GM21825 (cell line): ENCODE results near the gene PIP4K2A.
A peak's percentile ranks its signal among the peaks of the same experiment; 100 is the strongest.
"Not testable (repeated sequence)": the region's sequence is repeated elsewhere in the genome, so short reads cannot be mapped to it uniquely, and the experiment has no call there.

Experiments
- ATAC-seq: cut with Tn5 transposase; IDR thresholded peaks from one replicate; pipeline ENCODE4 v1.9.1; 2021; ENCODE audit warnings: mild to moderate bottlenecking, moderate library complexity; ENCODE audit not compliant: unreplicated experiment

Gene PIP4K2A

DNA sequence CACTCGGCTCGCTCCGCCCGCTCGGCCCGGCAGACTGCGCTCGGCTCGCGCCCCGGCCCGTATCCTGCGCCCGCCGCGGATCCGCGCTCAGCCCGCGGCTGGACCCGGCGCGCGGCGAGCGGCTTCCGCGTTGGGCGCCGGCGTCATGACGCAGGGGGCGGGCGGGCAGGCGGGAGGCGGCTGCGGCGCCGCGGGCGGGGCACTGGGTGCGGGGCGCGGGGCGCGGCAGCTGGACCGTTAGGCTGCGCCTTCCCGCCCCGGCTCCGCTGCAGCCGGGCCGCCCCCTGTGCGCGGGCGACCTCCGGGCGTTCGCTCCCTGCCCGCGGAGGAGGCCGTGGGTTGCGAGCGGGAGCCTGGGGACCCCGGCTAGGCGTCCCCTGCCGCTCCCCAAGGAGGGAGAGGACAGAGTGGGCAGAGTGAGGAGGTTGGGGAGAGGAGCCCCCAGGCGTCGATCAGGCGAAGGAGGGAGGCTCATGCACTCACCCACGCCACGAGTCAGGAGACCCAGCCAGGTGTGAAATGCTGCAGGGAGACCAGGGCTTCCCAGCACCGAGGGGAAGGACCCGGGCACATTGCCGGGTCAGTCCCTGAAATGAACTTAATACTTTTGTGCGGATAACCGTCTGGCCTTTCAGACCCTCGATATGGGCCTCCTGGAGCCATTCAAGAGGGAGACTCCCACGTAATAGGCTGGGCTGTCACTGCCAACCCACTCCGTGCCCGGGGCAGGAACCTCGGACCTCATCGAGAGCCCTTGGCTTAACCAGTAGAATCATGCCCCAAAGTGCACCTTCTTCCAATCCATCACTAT, at the start of gene PIP4K2A:
PIP4K2A (minus strand) TSS at position 100 of the 811 bp plus-strand sequence. CDS start 252 bp downstream, outside the sequence.
- peak; percentile 78 for ATAC-seq

DNA sequence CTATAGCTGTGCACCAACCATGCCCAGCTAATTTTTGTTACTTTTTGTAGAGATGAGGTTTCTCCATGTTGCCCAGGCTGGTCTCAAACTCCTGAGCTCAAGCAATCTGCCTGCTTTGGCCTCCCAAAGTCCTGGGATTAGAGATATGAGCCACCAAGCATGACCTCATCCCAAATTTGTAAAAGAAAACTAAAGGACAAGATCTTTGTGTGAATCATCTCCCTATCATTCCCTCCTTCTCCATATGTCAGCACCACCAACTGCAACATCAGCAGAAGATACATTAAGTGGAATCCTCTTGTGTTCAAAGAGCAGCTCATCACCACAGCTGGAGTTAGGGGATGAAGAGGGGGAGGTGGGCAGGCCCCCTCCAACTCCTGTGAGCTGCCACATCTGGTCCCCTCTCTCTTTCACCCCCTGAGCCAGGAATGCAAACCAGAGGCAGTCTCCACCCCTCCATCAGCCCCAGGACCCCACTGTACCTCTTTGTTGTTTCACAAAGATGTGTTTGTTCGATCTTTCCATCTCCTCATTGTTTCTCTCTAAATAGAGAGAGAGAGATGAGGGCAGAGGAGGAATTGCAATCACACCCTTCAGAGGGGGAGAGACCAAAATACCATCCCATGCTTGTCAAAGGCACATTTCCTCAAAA, 47.3 kb upstream of the PIP4K2A start:
- no peak for ATAC-seq

DNA sequence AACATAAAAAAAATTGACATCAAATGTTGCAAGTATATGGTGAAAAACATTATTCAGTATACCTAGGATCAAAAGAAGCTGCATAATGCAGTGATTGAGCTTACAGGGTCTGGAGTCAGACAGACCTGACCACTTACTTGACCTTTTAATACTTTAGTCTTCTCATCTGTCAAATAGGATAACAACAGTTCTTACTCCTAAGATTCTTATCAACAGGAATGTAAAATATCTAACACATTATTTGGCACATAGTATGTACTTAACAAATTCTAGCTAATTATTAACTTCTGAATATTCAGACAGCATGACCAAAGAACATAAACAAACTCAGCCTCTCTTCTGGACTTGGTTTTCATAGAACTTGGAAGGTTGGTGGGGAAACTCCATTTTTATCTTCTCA, 45.6 kb upstream of the PIP4K2A start:
- no peak for ATAC-seq

DNA sequence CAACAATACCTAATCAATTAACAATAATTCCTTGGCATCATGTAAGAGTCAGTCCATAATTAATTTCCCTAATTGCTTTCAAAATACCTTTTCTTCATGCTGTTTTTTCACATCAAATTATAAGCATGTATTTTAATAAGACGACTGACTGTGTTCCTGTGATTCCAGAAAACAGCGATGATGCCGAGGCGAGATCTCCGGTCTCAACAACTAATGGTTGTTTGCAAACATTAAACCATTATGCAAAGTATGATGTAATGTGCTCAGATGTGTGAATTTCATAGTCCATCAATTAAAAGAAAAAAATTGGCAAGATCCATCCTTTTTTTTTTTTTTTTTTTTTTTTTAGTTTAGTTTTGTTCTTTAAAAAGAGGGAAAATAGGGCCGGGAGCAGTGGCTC, 44.5 kb upstream of the PIP4K2A start:
- ATAC-seq = no peak

DNA sequence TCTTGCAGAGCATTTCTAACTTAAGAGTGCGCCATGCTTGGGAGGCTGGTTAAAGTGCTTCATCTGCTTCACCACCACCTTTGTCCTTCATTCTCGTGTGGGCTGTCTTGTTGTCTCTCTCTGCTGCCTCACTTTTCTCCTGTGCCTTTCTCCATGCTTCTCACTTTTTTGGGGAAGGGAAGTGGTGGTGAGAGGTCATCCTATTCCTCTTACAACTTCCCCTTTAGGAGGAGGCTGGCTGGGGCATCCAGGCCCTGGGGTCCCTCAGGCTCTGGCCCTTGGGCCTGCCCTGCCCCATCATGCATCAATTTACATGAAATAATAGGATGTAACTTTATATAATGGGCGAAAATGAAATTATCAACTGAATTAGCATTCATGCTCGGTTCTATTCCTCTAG, 39.9 kb upstream of the PIP4K2A start:
- ATAC-seq = no peak

DNA sequence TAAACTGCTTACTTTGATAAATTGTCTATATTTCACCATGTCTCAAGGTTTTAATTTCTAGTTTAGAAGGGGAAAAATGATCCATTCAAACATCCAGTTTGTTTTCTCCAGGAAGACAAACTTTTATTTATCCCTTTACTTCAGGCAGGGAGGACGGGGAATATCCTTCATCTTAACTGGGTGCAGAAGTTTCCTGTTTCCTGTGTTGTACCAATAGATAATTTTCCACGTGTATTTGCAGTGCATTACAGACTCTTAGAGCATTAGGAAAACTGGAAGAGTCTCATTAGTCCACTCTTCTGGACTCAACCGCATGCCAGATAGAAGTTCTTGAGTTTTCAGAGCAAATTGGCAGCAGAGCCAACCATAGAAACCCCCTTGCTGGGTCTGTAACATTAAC, 39.4 kb upstream of the PIP4K2A start:
- no peak for ATAC-seq

DNA sequence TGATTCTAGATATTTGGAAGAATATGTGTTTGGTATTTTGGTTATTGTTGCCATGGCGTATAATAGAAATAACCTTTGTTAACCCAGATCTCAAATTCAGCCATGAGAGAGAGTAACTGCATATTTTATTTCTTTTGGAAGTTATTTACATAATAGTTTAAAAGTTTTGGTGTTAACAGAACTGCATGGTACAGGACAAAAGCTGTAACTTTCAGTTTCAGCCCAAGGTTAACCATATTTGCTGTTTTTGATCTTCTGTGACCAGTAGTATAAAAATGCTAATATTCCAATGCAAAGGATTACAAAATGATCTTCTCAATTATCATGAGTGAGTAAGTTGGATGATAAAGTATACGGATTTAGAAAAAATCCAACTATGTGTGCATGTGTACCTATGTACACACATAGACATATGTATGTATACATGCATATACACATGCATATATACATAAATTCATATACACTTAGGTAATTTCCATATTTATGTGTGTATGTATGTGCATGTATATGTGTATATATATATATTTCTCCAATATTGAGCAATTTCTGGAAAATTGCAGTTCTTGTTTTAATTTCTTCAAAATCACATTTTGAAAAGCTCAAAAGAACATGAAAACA, 38.0 kb upstream of the PIP4K2A start:
- peak; percentile 63 for ATAC-seq

DNA sequence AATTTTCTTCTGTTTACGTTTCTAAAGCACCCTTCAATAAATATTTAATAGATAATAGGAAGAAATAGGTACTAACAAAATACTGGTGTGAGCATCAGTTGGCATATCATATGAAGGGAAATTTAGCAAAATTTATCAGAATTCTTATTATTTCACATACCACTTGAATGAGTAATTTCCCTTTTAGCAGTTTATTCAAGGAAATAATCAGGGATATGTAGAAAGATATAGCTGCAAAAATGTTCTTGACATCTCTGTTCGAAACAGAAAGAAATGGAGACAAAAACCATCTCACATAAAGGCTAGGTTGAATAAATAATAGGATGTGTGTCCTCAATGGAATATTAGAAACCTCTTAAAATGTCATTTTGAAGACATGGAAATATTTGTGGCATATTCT, 35.8 kb upstream of the PIP4K2A start:
- ATAC-seq = no peak

DNA sequence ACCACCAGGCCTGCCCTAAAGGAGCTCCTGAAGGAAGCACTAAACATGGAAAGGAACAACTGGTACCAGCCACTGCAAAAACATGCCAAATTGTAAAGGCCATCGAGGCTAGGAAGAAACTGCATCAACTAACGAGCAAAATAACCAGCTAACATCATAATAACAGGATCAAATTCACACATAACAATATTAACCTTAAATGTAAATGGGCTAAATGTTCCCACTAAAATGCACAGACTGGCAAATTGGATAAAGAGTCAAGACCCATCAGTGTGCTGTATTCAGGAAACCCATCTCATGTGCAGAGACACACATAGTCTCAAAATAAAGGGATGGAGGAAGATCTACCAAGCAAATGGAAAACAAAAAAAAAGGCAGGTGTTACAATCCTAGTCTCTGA, 30.5 kb upstream of the PIP4K2A start:
- not testable (repeated sequence) for ATAC-seq

DNA sequence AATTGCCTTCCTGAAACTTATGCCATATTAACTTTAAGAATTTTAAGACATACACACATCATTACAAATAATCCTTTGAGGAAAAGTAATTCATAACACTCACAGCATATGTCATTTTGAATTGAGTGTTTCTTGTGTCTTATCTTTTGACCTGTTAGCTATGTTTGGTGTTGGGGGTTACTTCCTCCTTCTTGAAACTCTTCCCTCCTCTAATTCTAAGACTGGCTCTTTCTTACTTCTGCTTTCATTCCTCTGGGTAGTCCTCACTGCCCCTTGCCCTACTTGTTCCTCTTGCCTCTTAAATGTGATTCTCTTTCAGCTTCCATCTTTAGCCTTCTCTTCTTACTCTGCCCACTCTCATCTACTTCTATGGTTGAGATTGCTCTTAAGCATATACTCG, 28.3 kb upstream of the PIP4K2A start:
- peak; percentile 100 for ATAC-seq

DNA sequence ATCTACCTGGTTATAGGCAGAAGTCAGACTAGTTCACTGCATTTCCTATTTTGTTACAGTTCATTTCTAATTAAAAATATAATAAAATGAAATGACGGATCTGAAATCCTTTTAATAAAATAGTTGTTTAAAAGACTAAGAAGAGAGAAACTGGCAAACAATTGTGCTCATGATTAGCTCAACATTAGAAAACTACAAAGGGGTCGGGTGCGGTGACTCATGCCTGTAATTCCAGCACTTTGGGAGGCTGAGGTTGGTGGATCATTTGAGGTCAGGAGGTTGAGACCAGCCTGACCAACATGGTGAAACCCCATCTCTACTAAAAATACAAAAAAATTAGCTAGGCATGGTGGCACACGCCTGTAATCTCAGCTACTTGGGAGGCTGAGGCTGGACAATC, 27.3 kb upstream of the PIP4K2A start:
- not testable (repeated sequence) for ATAC-seq

DNA sequence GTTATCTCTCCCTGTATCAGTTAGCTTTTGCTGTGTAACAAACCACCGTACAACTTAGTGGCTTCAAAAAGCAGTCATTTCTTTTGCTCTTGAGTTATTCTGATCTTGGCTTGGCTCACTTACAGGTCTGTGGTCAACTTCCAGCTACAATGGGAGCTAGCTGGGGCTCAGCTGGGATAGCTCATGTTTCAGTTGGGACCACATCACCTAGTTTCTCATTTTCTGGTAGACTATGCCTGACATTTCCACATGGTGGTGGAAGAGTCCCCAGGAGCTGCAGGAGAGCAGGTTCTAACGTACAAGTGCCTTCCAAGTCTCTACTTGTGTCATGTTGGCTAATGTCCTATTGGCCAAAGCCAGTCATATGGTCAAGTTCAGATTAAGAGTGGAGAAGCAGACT, 25.8 kb upstream of the PIP4K2A start:
- no peak for ATAC-seq

DNA sequence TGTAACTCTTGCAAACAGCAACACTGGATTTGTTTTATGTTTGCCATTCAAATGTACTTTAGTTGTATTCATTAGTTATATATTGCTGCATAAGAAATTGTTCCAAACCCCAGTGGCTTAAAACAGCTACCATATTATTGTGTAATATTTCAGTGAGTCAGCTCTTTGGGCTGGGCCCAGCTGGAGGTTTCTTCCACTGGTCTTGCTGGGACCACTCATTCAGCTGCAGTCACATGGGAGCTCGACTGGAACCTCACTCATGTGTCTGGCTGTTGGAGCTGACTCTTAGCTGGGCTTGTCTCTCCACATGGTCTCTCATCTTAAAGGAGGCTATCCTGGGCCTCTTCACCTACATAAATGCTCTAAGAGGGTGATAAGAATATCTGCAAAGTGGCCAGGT, 23.2 kb upstream of the PIP4K2A start:
- ATAC-seq = no peak

DNA sequence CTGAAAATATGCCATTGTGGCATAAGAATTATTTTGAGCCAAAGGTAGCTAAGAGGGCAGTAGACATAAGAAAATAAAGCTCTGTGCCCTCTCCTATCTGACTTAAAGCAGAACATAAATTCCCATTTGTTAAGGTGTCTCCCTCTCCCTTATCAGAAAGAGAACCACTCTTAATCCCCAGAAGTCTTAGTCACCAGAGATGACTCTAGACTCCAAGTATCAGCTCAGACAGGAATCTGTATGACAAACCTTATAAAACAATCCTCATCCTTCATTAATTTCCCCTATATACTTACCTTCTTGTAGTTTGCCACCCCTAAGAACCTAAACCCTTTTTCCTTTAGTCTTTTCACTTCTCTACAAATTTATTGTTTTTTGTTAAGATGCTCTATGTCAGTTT, 21.8 kb upstream of the PIP4K2A start:
- ATAC-seq = no peak

DNA sequence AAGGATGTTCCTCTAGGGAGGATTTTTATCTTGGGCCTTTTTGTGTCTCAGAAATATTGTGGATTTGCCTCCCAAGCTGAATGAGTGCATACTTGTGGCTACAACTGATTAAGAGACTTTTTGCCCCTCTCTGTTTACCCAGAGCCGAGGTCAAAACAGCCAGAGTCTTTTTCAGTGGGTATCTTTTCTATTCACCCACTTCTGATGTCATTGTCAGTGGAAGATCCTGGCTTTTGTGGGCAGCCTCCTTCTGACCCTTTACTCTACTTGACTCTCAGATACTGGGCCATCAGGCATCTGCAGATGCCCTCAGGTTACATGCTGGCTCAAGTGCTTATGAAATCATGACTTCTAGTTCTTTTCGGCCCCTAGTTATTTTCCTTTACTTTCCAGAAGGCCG, 19.6 kb upstream of the PIP4K2A start:
- ATAC-seq = no peak

DNA sequence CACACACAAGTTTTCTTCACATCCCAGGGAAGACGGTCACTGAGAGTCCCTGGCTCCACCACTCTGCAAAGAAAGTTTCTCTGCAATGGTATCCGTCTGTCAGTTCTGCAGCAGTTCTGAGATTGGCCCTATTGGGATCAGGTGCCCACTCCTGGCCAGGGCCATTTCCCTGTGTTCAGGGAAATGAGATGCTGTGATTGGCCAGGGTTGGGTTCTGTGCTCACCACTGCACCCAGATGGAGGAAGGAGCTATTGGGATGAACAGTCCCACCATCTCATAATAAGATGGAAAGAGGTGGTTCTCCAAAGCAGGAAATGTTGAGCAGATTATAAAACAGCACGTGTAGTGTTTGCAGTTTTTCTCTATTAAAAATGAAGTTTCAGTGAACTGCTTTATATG, 13.3 kb upstream of the PIP4K2A start:
- no peak for ATAC-seq

DNA sequence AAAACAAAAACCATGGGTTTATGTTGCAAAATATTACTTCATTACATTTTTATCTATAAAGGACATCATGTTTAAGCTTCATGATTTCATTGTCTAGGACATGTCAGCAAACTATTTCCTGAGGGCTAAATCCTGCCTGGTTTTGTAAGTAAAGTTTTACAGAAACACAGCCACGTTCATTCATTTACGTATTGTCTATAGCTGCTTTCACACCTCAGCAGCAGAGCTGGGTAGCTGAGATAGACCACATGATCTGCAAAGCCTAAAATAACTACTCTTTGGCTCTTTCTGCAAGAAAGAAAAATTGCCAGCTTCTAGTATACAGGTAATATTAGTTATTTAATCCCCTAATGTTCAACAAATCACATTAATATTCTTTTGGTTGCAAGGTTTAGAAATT, 12.7 kb upstream of the PIP4K2A start:
- ATAC-seq = no peak

DNA sequence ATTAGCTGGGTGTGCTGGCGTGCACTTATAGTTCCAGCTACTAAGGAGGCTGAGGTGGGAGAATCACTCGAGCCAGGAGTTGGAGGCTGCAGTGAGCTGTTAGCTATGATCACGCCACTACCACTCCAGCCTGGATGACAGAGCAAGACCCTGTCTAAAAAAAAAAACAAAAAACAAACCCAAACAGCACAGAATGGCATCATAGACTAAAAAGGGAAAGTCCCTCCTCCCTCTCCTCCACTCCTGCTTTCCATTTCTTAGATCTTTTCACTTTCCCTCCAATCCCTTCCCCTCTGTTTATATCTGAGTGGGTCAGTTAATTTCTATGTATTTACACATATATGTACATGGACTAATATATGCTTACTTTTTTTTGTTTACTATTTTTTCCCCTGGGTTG, 10.4 kb upstream of the PIP4K2A start:
- ATAC-seq = no peak

DNA sequence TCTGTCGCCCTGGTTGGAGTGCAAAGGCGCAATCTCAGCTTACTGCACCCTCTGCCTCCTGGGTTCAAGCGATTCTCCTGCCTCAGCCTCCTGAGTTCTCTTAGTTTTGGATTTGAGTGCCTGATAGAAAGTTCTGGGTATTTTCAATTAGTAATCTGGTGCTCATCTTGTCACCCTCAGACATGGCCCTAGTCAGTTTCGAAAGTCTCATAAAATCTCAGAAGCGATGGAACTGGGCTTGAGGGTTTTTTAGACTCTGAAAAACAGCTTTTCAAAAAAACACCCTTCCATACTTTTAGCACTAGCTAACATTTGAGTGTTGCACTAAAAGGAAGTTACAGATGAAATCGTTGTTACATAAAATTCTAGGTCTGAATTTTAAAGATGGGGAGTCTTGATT, 9.4 kb upstream of the PIP4K2A start:
- ATAC-seq = peak; percentile 49

DNA sequence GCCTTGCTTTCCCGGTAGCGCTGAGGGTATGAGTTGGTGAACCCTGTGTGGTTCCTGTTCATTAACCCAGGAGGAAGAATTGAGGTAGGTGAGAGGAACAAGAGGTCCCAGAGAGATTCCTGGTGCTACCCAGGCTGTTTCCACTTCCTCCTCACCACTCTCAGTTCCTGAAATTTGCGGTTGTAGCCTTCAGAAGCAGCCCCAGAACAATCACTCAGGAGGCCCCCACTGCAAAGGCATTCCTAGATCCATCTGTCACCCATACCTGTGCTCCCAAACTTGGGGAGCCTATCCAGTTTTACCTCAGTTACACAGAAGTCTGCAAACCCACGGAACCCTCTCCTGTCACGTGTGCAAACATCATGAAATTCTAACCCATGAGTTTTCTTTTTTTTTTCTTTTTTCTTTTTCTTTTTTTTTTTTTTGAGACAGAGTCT, 9.0 kb upstream of the PIP4K2A start:
- ATAC-seq = peak; percentile 87

DNA sequence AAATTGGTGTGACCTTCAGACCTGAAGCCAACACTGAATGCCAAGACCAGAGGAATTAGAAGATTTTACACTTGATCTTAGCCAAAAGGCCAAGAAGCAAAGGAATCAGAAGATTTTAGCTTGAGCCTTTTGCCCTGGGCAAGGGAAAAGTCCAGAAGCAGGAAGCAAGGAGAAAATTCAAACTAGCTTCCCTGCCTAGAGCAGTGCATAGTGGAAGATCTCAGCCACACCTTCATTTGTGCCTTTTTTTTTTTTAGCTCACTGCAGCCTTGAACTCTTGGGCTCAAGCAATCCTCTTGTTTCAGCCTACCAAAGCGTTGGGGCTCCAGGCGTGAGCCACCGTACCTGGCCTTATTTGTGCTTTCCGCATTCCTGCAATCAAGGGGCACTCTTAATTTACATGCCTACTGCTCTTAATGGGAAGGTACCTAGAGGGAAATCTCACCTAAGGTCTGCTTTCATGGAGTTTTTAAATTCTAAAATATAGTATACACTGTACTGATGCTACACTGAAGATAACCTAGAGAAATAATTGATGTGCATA, 8.3 kb upstream of the PIP4K2A start:
- ATAC-seq = no peak

DNA sequence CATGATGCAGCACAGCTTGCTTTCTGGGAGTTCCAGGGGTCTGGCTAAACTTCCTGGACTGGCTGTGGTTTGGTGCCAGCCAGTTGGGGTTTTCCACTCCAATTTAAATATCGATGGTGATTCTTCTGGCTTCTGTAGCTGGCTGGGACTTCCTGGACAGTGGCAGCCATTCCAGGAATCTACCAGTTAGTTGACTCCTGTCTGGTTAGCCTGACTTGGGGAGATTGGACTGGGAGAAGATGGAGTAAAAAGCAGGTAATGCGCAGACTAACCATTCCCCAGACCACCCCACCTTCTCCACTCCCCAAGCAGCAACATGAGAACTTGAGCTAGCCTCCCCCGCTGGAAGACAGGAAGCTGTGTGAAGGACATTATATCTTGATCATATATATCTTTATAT, 6.3 kb upstream of the PIP4K2A start:
- no peak for ATAC-seq
